Large intestine (tissue), 3 donors: ENCODE measurements around the gene WWC1. TPM values are rescaled to one million over a fixed set of nuclear protein-coding genes. Genes with fewer than 3 reads are reported as not detected.

Experiments
- DNase-seq, 2 donors: peaks; one replicate each; pipeline versions ENCODE4 v3.0.0 to v3.0.0-alpha.2; 2013
- H3K27ac ChIP-seq: one replicate; pipeline ENCODE4 v1.5.1; 2013; ENCODE audit warnings: low read length
- H3K27me3 ChIP-seq: 2 replicates; pipeline ENCODE4 v1.6.1; 2013; ENCODE audit warnings: low read length; ENCODE audit not compliant: control insufficient read depth, insufficient read depth
- H3K36me3 ChIP-seq: 2 replicates; pipeline ENCODE4 v1.6.1; 2013; ENCODE audit warnings: low read length; ENCODE audit not compliant: control insufficient read depth, insufficient read depth
- H3K4me1 ChIP-seq: one replicate; pipeline ENCODE4 v1.6.1; 2013; ENCODE audit warnings: low read length; ENCODE audit not compliant: control insufficient read depth, insufficient read depth
- H3K4me3 ChIP-seq: one replicate; pipeline ENCODE4 v1.5.1; 2013; ENCODE audit warnings: low read length
- H3K9me3 ChIP-seq: one replicate; pipeline ENCODE4 v1.6.1; 2013; ENCODE audit warnings: mild to moderate bottlenecking, low read depth, low read length, moderate library complexity; ENCODE audit not compliant: control insufficient read depth
- WGBS: methylation state at CpG from one replicate; pipeline ENCODE4 v1.1.5; 2013; ENCODE audit warnings: low lambda C conversion rate; ENCODE audit not compliant: insufficient coverage; 5-methylcytosine and 5-hydroxymethylcytosine counted together
- polyA plus RNA-seq: library from polyadenylated mRNA; unstranded; fragments of 120-200 nt; gene quantifications from one replicate; pipeline ENCODE4 v1.2.1, GENCODE V29; 2013

WWC1 gene
- polyA plus RNA-seq, 1 donor, result 28.6 TPM

- H3K36me3 ChIP-seq, result peaks cover 62% of the 10 kb centered on the region
- no peaks in the 10 kb centered on the region for H3K27me3 ChIP-seq
- DNase-seq, result no peak
- no CpG with 5 or more reads among the region's 12 CpGs for WGBS
- H3K27ac ChIP-seq, result no peak overlapping the region
- H3K4me1 ChIP-seq, result no peaks in the 10 kb centered on the region
- H3K9me3 ChIP-seq, result no peaks in the 10 kb centered on the region
- H3K4me3 ChIP-seq, result no peak overlapping the region
Observed at GRCh38 chr5:168455201-168455600, 163.8 kb downstream of the WWC1 start.

GRCh38 chr5:168457542-168457941 is 166.1 kb downstream of the WWC1 start:
- Histone ChIP-seq H3K4me3 (no peak overlapping the region), H3K36me3 (peaks cover 70% of the 10 kb centered on the region), H3K27me3 (no peaks in the 10 kb centered on the region), H3K9me3 (no peaks in the 10 kb centered on the region), H3K27ac (no peak overlapping the region), H3K4me1 (no peaks in the 10 kb centered on the region)
- WGBS, result no CpG with 5 or more reads among the region's 3 CpGs
- DNase-seq, result no peak

- H3K4me1 ChIP-seq, result no peaks in the 10 kb centered on the region
- H3K4me3 ChIP-seq, result no peak overlapping the region
- H3K27me3 ChIP-seq, result no peaks in the 10 kb centered on the region
- no peak overlapping the region for H3K27ac ChIP-seq
- no peak for DNase-seq
- peaks cover 72% of the 10 kb centered on the region for H3K36me3 ChIP-seq
- H3K9me3 ChIP-seq, result no peaks in the 10 kb centered on the region
- WGBS, result 100% methylated on average over 7 of the region's 9 CpGs
Observed at GRCh38 chr5:168460606-168461005, 169.2 kb downstream of the WWC1 start.

GRCh38 chr5:168463081-168463480 is 171.6 kb downstream of the WWC1 start:
- DNase-seq, result no peak
- Histone ChIP-seq H3K4me3 (no peak overlapping the region), H3K36me3 (peaks cover 71% of the 10 kb centered on the region), H3K27ac (no peak overlapping the region), H3K27me3 (no peaks in the 10 kb centered on the region), H3K9me3 (no peaks in the 10 kb centered on the region), H3K4me1 (no peaks in the 10 kb centered on the region)
- WGBS, result no CpG with 5 or more reads among the region's 2 CpGs

GRCh38 chr5:168464214-168464613 is 172.8 kb downstream of the WWC1 start:
- H3K36me3 ChIP-seq, result peaks cover 72% of the 10 kb centered on the region
- no CpG with 5 or more reads among the region's 5 CpGs for WGBS
- no peaks in the 10 kb centered on the region for H3K9me3 ChIP-seq
- DNase-seq, result no peak
- no peak overlapping the region for H3K27ac ChIP-seq
- H3K4me1 ChIP-seq, result no peaks in the 10 kb centered on the region
- no peaks in the 10 kb centered on the region for H3K27me3 ChIP-seq
- H3K4me3 ChIP-seq, result no peak overlapping the region

GRCh38 chr5:168464641-168465040 is 173.2 kb downstream of the WWC1 start:
- DNase-seq, result no peak
- H3K4me3 ChIP-seq, result no peak overlapping the region
- no peaks in the 10 kb centered on the region for H3K4me1 ChIP-seq
- no peak overlapping the region for H3K27ac ChIP-seq
- H3K9me3 ChIP-seq, result no peaks in the 10 kb centered on the region
- no peaks in the 10 kb centered on the region for H3K27me3 ChIP-seq
- peaks cover 71% of the 10 kb centered on the region for H3K36me3 ChIP-seq
- WGBS, result no CpG with 5 or more reads among the region's 20 CpGs

- no peaks in the 10 kb centered on the region for H3K27me3 ChIP-seq
- no peak for DNase-seq
- H3K9me3 ChIP-seq, result no peaks in the 10 kb centered on the region
- no peak overlapping the region for H3K4me3 ChIP-seq
- peaks cover 62% of the 10 kb centered on the region for H3K36me3 ChIP-seq
- WGBS, result no CpG with 5 or more reads among the region's 12 CpGs
- no peaks in the 10 kb centered on the region for H3K4me1 ChIP-seq
- H3K27ac ChIP-seq, result no peak overlapping the region
Observed at GRCh38 chr5:168467755-168468330, 176.4 kb downstream of the WWC1 start.

- Histone ChIP-seq H3K36me3 (peaks cover 55% of the 10 kb centered on the region), H3K4me1 (no peaks in the 10 kb centered on the region), H3K27ac (no peak overlapping the region), H3K9me3 (no peaks in the 10 kb centered on the region), H3K27me3 (no peaks in the 10 kb centered on the region), H3K4me3 (no peak overlapping the region)
- DNase-seq, result no peak
- WGBS, result no CpG with 5 or more reads among the region's 8 CpGs
Observed at GRCh38 chr5:168468836-168469235, 177.4 kb downstream of the WWC1 start.

GRCh38 chr5:168469816-168470215 is 178.4 kb downstream of the WWC1 start:
- 100% methylated on average over 1 of the region's 3 CpGs for WGBS
- DNase-seq, result no peak
- Histone ChIP-seq H3K4me1 (no peaks in the 10 kb centered on the region), H3K9me3 (no peaks in the 10 kb centered on the region), H3K27me3 (no peaks in the 10 kb centered on the region), H3K27ac (no peak overlapping the region), H3K4me3 (no peak overlapping the region), H3K36me3 (peaks cover 46% of the 10 kb centered on the region)

GRCh38 chr5:168471785-168472184 is 180.3 kb downstream of the WWC1 start:
- Histone ChIP-seq H3K36me3 (peaks cover 32% of the 10 kb centered on the region), H3K4me3 (no peak overlapping the region), H3K9me3 (no peaks in the 10 kb centered on the region), H3K4me1 (no peaks in the 10 kb centered on the region), H3K27me3 (no peaks in the 10 kb centered on the region), H3K27ac (no peak overlapping the region)
- WGBS, result no CpG with 5 or more reads among the region's 4 CpGs
- DNase-seq, result no peak

- no peaks in the 10 kb centered on the region for H3K9me3 ChIP-seq
- H3K27ac ChIP-seq, result no peak overlapping the region
- H3K4me3 ChIP-seq, result no peak overlapping the region
- WGBS, result no CpG with 5 or more reads among the region's 5 CpGs
- no peak for DNase-seq
- no peaks in the 10 kb centered on the region for H3K4me1 ChIP-seq
- H3K27me3 ChIP-seq, result no peaks in the 10 kb centered on the region
- peaks cover 32% of the 10 kb centered on the region for H3K36me3 ChIP-seq
Observed at GRCh38 chr5:168472329-168472728, 180.9 kb downstream of the WWC1 start.
